WTC11 (cell line): ENCODE data around the gene PSD2. TPM values are rescaled to one million over a fixed set of nuclear protein-coding genes. Genes with fewer than 3 reads are reported as not detected.

Experiments used
- ATAC-seq: fragments of 200-7000 bp; cut with Tn5 transposase; 2 replicates; pipeline ENCODE4 v1.10.0; 2021; ENCODE audit warnings: mild to moderate bottlenecking, moderate library complexity
- CTCF ChIA-PET: fragments of 300-600 bp; sonication (Branson Sonifier 250); formaldehyde crosslinking; loops from one replicate; lab custom pipeline; 2021; ENCODE audit warnings: antibody characterized with exemption; lab: Charles Lee
- POLR2A ChIA-PET: fragments of 350-600 bp; sonication (Branson Sonifier 250); formaldehyde crosslinking; loops from one replicate; lab custom pipeline; 2021; ENCODE audit warnings: antibody characterized with exemption; lab: Charles Lee
- DNase-seq: peaks from one replicate; pipeline ENCODE4 v3.0.0; 2021; ENCODE audit warnings: low spot score
- H3K27ac Mint-ChIP-seq: 2 replicates; pipeline ENCODE4 v1.8.0; 2021; ENCODE audit warnings: mixed read lengths
- H3K27me3 Mint-ChIP-seq: 2 replicates; pipeline ENCODE4 v1.8.0; 2021; ENCODE audit warnings: low read depth, mild to moderate bottlenecking, moderate library complexity, mixed read lengths
- H3K36me3 Mint-ChIP-seq: 2 replicates; pipeline ENCODE4 v1.8.0; 2021; ENCODE audit warnings: mixed read lengths
- H3K4me1 Mint-ChIP-seq: 2 replicates; pipeline ENCODE4 v1.8.0; 2022; ENCODE audit warnings: mixed read lengths
- H3K4me3 Mint-ChIP-seq: 2 replicates; pipeline ENCODE4 v1.8.0; 2021; ENCODE audit warnings: mild to moderate bottlenecking, moderate library complexity, mixed read lengths
- H3K9me3 Mint-ChIP-seq: 2 replicates; pipeline ENCODE4 v1.8.0; 2021; ENCODE audit warnings: mixed read lengths
- ATF1 ChIP-seq: sonication (generic); formaldehyde crosslinking; IDR thresholded peaks from 2 replicates; pipeline ENCODE4 v1.8.1; 2023; ENCODE audit warnings: mild to moderate bottlenecking, moderate library complexity, missing genetic modification reagents
- ATF2 ChIP-seq: sonication (generic); formaldehyde crosslinking; IDR thresholded peaks from 2 replicates; pipeline ENCODE4 v1.8.1; 2022; ENCODE audit warnings: low read depth, missing genetic modification reagents, borderline replicate concordance
- ELF4 ChIP-seq: sonication (generic); formaldehyde crosslinking; IDR thresholded peaks from 2 replicates; pipeline ENCODE4 v1.8.1; 2022; ENCODE audit warnings: low read depth, mild to moderate bottlenecking, moderate library complexity, missing genetic modification reagents
- FOXP1 ChIP-seq: sonication (generic); formaldehyde crosslinking; IDR thresholded peaks from 2 replicates; pipeline ENCODE4 v1.8.0; 2022; ENCODE audit warnings: missing genetic modification reagents, mild to moderate bottlenecking, moderate library complexity, borderline replicate concordance
- GTF2I ChIP-seq: fragments of 250-450 bp; sonication (Bioruptor Pico); conservative IDR thresholded peaks from 2 replicates; pipeline ENCODE4 v1.4.0; 2021; ENCODE audit warnings: mild to moderate bottlenecking
- NFATC4 ChIP-seq: fragments of 250-450 bp; sonication (Bioruptor Pico); IDR thresholded peaks from 2 replicates; pipeline ENCODE4 v1.9.0; 2021; ENCODE audit warnings: mild to moderate bottlenecking
- NR1H2 ChIP-seq: sonication (generic); formaldehyde crosslinking; IDR thresholded peaks from 2 replicates; pipeline ENCODE4 v1.9.0; 2021; ENCODE audit warnings: mild to moderate bottlenecking, moderate library complexity, missing genetic modification reagents
- SMAD4 ChIP-seq: sonication (generic); formaldehyde crosslinking; IDR thresholded peaks from 2 replicates; pipeline ENCODE4 v1.8.0; 2022; ENCODE audit warnings: mild to moderate bottlenecking, missing genetic modification reagents
- STAT6 ChIP-seq: sonication (generic); formaldehyde crosslinking; conservative IDR thresholded peaks from 2 replicates; pipeline ENCODE4 v1.8.1; 2023; ENCODE audit warnings: mild to moderate bottlenecking, low read depth, missing genetic modification reagents, moderate library complexity
- TCF7 ChIP-seq: sonication (generic); formaldehyde crosslinking; IDR thresholded peaks from 2 replicates; pipeline ENCODE4 v1.8.0; 2022; ENCODE audit warnings: mild to moderate bottlenecking, low read depth, missing genetic modification reagents, moderate library complexity
- TEAD4 ChIP-seq: sonication (generic); formaldehyde crosslinking; IDR thresholded peaks from 2 replicates; pipeline ENCODE4 v1.8.0; 2022; ENCODE audit warnings: mild to moderate bottlenecking, missing genetic modification reagents
- ZNF396 ChIP-seq: fragments of 250-450 bp; sonication (Bioruptor Pico); IDR thresholded peaks from 2 replicates; pipeline ENCODE4 v1.8.0; 2021; ENCODE audit warnings: mild to moderate bottlenecking, moderate library complexity, borderline replicate concordance
- total RNA-seq: library from RNA; stranded (reverse); gene quantifications from 3 replicates; pipeline ENCODE4 v1.2.3, GENCODE V29; 2021
- TF ChIP-seq, protein P1 (sequence below): sonication (generic); formaldehyde crosslinking; IDR thresholded peaks from 2 replicates; pipeline ENCODE4 v1.8.0; 2023; ENCODE audit warnings: mild to moderate bottlenecking, missing genetic modification reagents
- TF ChIP-seq, protein P2 (sequence below): sonication (generic); formaldehyde crosslinking; IDR thresholded peaks from 2 replicates; pipeline ENCODE4 v1.8.0; 2022; ENCODE audit warnings: missing genetic modification reagents
- TF ChIP-seq, protein P3 (sequence below): fragments of 250-450 bp; sonication (Bioruptor Pico); IDR thresholded peaks from 2 replicates; pipeline ENCODE4 v2.1.2; 2022; ENCODE audit warnings: mild to moderate bottlenecking, moderate library complexity
- TF ChIP-seq, protein P4 (sequence below): fragments of 250-450 bp; sonication (Bioruptor Pico); IDR thresholded peaks from 2 replicates; pipeline ENCODE4 v1.8.0; 2021; ENCODE audit warnings: mild to moderate bottlenecking
- TF ChIP-seq, protein P5 (sequence below): sonication (generic); formaldehyde crosslinking; IDR thresholded peaks from 2 replicates; pipeline ENCODE4 v1.8.0; 2022; ENCODE audit warnings: mild to moderate bottlenecking, missing genetic modification reagents

The PSD2 gene
- total RNA-seq, 1 experiment from 2014 or later: 0.57 TPM

GRCh38 chr5:139888370-139888769 lies 92.8 kb downstream of the PSD2 start:
- H3K27ac Mint-ChIP-seq: no peak overlapping the region
- peaks cover 2% of the 10 kb centered on the region; the same call in 1 of the 2 replicates for H3K27me3 Mint-ChIP-seq
- POLR2A ChIA-PET: no interaction called here
- CTCF ChIA-PET: interaction anchor here (0.9 to 3.1 kb wide), 3 partner anchors 16 to 257 kb away, joined by 4 to 15 read pairs (median 10); no protein-coding TSS in a partner anchor
- no peak overlapping the region for H3K4me3 Mint-ChIP-seq
- DNase-seq (no peak), ATAC-seq (peak; percentile 52)
- no peaks in the 10 kb centered on the region for H3K4me1 Mint-ChIP-seq
- no peaks in the 10 kb centered on the region for H3K36me3 Mint-ChIP-seq
- TF ChIP-seq, protein P1, sequence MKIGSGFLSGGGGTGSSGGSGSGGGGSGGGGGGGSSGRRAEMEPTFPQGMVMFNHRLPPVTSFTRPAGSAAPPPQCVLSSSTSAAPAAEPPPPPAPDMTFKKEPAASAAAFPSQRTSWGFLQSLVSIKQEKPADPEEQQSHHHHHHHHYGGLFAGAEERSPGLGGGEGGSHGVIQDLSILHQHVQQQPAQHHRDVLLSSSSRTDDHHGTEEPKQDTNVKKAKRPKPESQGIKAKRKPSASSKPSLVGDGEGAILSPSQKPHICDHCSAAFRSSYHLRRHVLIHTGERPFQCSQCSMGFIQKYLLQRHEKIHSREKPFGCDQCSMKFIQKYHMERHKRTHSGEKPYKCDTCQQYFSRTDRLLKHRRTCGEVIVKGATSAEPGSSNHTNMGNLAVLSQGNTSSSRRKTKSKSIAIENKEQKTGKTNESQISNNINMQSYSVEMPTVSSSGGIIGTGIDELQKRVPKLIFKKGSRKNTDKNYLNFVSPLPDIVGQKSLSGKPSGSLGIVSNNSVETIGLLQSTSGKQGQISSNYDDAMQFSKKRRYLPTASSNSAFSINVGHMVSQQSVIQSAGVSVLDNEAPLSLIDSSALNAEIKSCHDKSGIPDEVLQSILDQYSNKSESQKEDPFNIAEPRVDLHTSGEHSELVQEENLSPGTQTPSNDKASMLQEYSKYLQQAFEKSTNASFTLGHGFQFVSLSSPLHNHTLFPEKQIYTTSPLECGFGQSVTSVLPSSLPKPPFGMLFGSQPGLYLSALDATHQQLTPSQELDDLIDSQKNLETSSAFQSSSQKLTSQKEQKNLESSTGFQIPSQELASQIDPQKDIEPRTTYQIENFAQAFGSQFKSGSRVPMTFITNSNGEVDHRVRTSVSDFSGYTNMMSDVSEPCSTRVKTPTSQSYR (CRISPR knock-in tag): no peak
- TF ChIP-seq NFATC4 (CRISPR knock-in tag) (no peak), GTF2I (CRISPR knock-in tag) (no peak), ATF1 (CRISPR knock-in tag) (no peak), STAT6 (no peak), ATF2 (CRISPR knock-in tag) (no peak), SMAD4 (CRISPR knock-in tag) (no peak), TCF7 (no peak), NR1H2 (CRISPR knock-in tag) (no peak), ZNF396 (CRISPR knock-in tag) (no peak), ELF4 (CRISPR knock-in tag) (no peak)
- TF ChIP-seq, protein P2, sequence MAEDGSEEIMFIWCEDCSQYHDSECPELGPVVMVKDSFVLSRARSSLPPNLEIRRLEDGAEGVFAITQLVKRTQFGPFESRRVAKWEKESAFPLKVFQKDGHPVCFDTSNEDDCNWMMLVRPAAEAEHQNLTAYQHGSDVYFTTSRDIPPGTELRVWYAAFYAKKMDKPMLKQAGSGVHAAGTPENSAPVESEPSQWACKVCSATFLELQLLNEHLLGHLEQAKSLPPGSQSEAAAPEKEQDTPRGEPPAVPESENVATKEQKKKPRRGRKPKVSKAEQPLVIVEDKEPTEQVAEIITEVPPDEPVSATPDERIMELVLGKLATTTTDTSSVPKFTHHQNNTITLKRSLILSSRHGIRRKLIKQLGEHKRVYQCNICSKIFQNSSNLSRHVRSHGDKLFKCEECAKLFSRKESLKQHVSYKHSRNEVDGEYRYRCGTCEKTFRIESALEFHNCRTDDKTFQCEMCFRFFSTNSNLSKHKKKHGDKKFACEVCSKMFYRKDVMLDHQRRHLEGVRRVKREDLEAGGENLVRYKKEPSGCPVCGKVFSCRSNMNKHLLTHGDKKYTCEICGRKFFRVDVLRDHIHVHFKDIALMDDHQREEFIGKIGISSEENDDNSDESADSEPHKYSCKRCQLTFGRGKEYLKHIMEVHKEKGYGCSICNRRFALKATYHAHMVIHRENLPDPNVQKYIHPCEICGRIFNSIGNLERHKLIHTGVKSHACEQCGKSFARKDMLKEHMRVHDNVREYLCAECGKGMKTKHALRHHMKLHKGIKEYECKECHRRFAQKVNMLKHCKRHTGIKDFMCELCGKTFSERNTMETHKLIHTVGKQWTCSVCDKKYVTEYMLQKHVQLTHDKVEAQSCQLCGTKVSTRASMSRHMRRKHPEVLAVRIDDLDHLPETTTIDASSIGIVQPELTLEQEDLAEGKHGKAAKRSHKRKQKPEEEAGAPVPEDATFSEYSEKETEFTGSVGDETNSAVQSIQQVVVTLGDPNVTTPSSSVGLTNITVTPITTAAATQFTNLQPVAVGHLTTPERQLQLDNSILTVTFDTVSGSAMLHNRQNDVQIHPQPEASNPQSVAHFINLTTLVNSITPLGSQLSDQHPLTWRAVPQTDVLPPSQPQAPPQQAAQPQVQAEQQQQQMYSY: no peak
- TF ChIP-seq, protein P3, sequence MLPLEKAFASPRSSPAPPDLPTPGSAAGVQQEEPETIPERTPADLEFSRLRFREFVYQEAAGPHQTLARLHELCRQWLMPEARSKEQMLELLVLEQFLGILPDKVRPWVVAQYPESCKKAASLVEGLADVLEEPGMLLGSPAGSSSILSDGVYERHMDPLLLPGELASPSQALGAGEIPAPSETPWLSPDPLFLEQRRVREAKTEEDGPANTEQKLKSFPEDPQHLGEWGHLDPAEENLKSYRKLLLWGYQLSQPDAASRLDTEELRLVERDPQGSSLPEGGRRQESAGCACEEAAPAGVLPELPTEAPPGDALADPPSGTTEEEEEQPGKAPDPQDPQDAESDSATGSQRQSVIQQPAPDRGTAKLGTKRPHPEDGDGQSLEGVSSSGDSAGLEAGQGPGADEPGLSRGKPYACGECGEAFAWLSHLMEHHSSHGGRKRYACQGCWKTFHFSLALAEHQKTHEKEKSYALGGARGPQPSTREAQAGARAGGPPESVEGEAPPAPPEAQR (CRISPR knock-in tag): no peak
- TF ChIP-seq, all 79 proteins: peak for 0
- H3K9me3 Mint-ChIP-seq: no peaks in the 10 kb centered on the region

DNA sequence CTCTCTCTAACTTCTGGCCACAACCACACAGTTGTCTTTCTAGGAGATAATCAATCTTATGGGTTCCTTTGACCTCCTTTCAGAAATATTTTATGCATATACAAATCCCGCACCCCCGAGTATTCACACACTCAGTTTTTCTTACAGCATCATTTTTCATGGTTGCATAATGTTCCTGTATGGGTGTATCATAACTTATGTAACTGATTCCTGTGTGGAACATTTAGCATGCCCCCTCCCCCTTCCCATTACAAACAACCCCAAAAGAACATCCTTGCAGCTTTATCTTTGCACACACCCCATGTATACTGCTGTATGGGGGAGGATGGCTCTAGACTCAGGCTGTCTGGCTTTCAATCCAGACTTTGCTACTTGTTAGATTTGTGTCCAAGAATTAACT lies 93.8 kb downstream of the PSD2 start:
- Mint-ChIP-seq H3K4me3 (no peak overlapping the region), H3K36me3 (no peaks in the 10 kb centered on the region), H3K27ac (no peak overlapping the region), H3K9me3 (no peaks in the 10 kb centered on the region), H3K4me1 (no peaks in the 10 kb centered on the region), H3K27me3 (peaks cover 2% of the 10 kb centered on the region; the same call in 1 of the 2 replicates)
- POLR2A ChIA-PET: no interaction called here
- CTCF ChIA-PET: interaction anchor here (1.1 to 2.3 kb wide), 3 partner anchors 17 to 102 kb away, joined by 3 to 9 read pairs (median 7); no protein-coding TSS in a partner anchor
- ATAC-seq (no peak), DNase-seq (no peak)
- TF ChIP-seq, protein P4, sequence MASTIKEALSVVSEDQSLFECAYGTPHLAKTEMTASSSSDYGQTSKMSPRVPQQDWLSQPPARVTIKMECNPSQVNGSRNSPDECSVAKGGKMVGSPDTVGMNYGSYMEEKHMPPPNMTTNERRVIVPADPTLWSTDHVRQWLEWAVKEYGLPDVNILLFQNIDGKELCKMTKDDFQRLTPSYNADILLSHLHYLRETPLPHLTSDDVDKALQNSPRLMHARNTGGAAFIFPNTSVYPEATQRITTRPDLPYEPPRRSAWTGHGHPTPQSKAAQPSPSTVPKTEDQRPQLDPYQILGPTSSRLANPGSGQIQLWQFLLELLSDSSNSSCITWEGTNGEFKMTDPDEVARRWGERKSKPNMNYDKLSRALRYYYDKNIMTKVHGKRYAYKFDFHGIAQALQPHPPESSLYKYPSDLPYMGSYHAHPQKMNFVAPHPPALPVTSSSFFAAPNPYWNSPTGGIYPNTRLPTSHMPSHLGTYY (CRISPR knock-in tag): no peak
- TF ChIP-seq, protein P5, sequence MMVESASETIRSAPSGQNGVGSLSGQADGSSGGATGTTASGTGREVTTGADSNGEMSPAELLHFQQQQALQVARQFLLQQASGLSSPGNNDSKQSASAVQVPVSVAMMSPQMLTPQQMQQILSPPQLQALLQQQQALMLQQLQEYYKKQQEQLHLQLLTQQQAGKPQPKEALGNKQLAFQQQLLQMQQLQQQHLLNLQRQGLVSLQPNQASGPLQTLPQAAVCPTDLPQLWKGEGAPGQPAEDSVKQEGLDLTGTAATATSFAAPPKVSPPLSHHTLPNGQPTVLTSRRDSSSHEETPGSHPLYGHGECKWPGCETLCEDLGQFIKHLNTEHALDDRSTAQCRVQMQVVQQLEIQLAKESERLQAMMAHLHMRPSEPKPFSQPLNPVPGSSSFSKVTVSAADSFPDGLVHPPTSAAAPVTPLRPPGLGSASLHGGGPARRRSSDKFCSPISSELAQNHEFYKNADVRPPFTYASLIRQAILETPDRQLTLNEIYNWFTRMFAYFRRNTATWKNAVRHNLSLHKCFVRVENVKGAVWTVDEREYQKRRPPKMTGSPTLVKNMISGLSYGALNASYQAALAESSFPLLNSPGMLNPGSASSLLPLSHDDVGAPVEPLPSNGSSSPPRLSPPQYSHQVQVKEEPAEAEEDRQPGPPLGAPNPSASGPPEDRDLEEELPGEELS (CRISPR knock-in tag): no peak
- TF ChIP-seq FOXP1 (CRISPR knock-in tag): no peak
- no peak for TF ChIP-seq TEAD4 (CRISPR knock-in tag)
